GM19025 (cell line): ENCODE data around the gene PLXNA4.

Source experiments
- ATAC-seq: cut with Tn5 transposase; IDR thresholded peaks from one replicate; pipeline ENCODE4 v1.9.1; 2021; ENCODE audit warnings: mild to moderate bottlenecking, low read depth, moderate library complexity; ENCODE audit not compliant: unreplicated experiment

Gene PLXNA4

GRCh38 chr7:132250480-132251326 is 325.6 kb downstream of the PLXNA4 start:
- ATAC-seq: no peak

GRCh38 chr7:132249256-132249971 is 326.9 kb downstream of the PLXNA4 start:
- no peak for ATAC-seq

- no peak for ATAC-seq
Observed at GRCh38 chr7:132248841-132249240, 327.4 kb downstream of the PLXNA4 start.

GRCh38 chr7:132247995-132248618 is 328.2 kb downstream of the PLXNA4 start:
- no peak for ATAC-seq

GRCh38 chr7:132246591-132246990 is 329.7 kb downstream of the PLXNA4 start:
- no peak for ATAC-seq

- ATAC-seq: no peak
Observed at GRCh38 chr7:132245539-132245938, 330.7 kb downstream of the PLXNA4 start.

GRCh38 chr7:132244903-132245480 is 331.3 kb downstream of the PLXNA4 start:
- no peak for ATAC-seq

- no peak for ATAC-seq
Observed at GRCh38 chr7:132243463-132243862, 332.8 kb downstream of the PLXNA4 start.

- no peak for ATAC-seq
Observed at GRCh38 chr7:132243051-132243450, 333.2 kb downstream of the PLXNA4 start.

GRCh38 chr7:132242192-132242812 is 334.0 kb downstream of the PLXNA4 start:
- ATAC-seq: no peak

GRCh38 chr7:132240821-132241422 is 335.3 kb downstream of the PLXNA4 start:
- ATAC-seq: no peak

GRCh38 chr7:132240262-132240661 is 336.0 kb downstream of the PLXNA4 start:
- no peak for ATAC-seq

GRCh38 chr7:132239422-132239994 is 336.8 kb downstream of the PLXNA4 start:
- ATAC-seq: no peak

GRCh38 chr7:132234711-132235110 is 341.6 kb downstream of the PLXNA4 start:
- no peak for ATAC-seq

GRCh38 chr7:132232406-132232805 is 343.9 kb downstream of the PLXNA4 start:
- no peak for ATAC-seq

GRCh38 chr7:132230462-132230861 is 345.8 kb downstream of the PLXNA4 start:
- no peak for ATAC-seq

GRCh38 chr7:132228240-132228639 is 348.0 kb downstream of the PLXNA4 start:
- ATAC-seq: no peak

GRCh38 chr7:132226957-132227290 is 349.3 kb downstream of the PLXNA4 start:
- ATAC-seq: no peak

GRCh38 chr7:132226046-132226956 is 350.0 kb downstream of the PLXNA4 start:
- no peak for ATAC-seq
